ENCODE results near the gene TRERF1.

Gene TRERF1

DNA sequence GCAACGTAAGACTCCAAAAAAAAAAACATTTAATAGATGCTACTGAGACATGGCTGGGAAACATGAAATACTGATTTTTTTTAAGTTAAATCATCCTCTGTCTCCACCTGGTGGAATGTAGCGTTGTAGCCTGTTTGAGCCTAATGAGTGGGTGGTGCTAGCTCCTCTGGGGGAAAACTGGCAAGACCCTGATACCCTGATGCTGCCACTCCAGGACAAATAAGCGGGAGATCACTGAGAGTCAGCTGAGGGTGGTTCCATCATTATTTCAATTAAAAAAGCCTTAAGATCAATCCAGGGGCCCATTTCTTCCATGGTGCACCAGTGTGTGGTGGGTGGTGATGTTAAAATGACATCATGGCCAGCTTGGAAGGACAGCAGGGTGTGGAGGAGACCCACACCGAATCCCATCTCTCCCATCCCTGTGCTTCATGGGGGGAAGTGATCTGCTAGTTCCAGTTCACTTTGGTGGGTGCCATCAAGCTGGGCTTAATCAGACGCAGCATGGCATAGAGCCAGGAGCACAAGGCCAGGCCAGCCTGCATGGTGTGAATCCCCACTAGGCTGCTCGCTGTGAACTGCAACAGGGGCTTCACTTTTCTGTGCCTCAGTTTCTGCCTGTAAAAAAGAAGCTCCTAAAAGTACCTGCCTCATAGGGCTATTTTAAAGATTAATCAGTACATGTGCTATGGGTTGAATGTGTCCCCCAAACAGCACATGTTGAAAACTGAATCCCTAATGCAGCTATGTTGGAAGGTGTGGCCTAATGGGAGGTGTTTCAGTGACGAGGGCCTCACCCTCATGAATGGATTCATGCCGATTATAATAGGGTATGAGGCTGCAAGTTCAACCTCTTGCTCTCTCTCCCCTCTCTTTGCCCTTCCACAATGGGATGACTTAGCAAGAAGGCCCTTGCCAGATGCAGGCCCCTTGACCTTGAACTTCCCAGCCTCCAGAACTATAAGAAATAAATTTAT, 221.1 kb downstream of the TRERF1 start:
- Mint-ChIP-seq H3K4me3 (no peak overlapping the region), H3K27ac (peak overlapping the region in 1 of 2 donors; percentile 73), H3K9me3 (no peaks in the 10 kb centered on the region), H3K27me3 (no peaks in the 10 kb centered on the region), H3K4me1 (no peaks in the 10 kb centered on the region)
- DNase-seq, result no peak
- no peak for ATAC-seq

DNA sequence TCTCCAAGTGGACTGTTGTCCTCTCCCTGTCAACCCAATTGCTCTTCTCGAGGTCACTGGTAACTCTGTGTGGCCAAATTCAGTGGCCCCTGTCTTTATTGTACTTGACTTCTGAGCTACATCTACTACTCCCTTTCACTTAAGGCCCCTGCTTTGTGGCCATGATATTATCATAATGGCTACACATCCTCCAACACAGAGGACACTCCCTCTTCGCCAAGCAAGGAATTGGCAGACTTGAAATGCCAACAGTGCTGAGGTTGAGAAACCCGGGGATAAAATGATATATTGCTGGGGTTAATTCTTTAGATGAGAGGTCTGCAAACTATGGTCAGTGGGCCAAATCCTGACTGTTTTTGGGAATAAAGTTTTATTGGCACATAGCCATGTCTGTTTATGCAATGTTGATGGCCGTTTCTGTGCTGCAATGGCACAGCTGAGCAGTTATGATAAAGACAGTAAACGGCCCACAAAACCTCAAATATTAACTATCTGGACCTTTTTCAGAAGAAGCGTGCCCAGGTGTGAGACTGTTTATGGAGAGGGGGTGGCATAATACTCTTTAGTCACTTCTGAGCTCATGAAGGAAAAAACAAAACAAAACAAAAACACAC, 222.1 kb downstream of the TRERF1 start:
- no peaks in the 10 kb centered on the region for H3K27me3 Mint-ChIP-seq
- no peak overlapping the region for H3K27ac Mint-ChIP-seq

DNA sequence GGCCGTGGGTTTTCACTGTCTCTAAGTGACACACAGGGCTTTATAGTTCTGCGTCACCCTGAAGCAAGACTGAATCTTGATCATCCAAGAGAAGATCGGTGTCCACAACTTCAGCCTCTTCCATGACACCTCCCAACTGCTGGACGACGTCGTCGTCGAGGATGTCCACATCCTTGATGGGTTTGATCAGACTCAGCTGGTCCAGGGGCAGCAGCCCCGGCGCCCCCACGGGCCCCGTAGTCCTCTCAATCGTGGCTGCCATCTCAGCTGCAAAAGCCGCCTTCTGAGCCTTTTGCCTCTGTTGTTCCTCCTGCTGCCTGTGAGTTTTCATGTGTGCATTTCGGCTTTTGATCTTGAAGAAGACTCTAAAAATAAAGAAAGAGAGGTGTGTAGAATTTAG, 223.4 kb downstream of the TRERF1 start:
- peaks cover 12% of the 10 kb centered on the region for H3K4me1 Mint-ChIP-seq

More for the DNA sequence above, 222.1 kb downstream of the TRERF1 start:
- Mint-ChIP-seq H3K4me1 (peaks cover 3% of the 10 kb centered on the region), H3K9me3 (no peaks in the 10 kb centered on the region), H3K4me3 (no peak overlapping the region)
- DNase-seq (no peak), ATAC-seq (no peak)

DNA sequence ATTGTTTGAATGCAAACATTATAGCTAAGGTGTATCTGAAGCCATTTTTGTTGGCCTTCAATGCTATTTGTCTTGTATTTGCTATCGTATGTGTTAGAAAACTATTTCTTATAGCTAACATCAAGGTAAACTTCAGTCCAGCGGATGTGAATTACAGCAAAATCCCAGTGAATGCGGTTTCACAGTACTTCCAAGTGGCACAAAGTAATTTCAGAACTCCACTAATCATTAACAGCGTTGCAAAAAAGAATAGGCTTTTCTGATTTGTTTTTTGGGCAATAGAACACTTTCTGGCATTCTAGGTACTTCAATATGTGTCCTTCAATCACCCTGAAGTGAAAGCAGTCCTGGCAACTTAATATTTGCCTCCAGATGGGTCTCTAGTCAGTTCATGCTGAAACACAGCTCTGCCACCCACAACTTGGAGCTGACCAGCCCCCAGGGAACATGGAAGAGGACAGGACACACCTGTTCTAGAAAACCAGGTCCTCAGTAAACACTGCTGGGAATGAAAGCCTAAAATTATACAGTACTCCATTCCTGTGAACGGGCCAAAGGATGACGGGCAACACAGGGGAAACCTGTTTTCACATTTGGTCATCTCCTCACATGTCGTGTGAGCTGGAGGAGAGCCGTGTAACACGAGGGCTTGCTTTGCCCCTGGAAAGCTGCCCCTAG, 224.4 kb downstream of the TRERF1 start:
- no peaks in the 10 kb centered on the region for H3K9me3 Mint-ChIP-seq
- H3K27ac Mint-ChIP-seq, result no peak overlapping the region
- H3K27me3 Mint-ChIP-seq, result no peaks in the 10 kb centered on the region
- DNase-seq (no peak), ATAC-seq (no peak)
- peaks cover 12% of the 10 kb centered on the region for H3K4me1 Mint-ChIP-seq
- H3K4me3 Mint-ChIP-seq, result no peak overlapping the region

More for the DNA sequence above, 223.4 kb downstream of the TRERF1 start:
- no peaks in the 10 kb centered on the region for H3K9me3 Mint-ChIP-seq
- DNase-seq (no peak), ATAC-seq (no peak)
- H3K27ac Mint-ChIP-seq, result peak overlapping the region in 1 of 2 donors; percentile 63
- H3K27me3 Mint-ChIP-seq, result no peaks in the 10 kb centered on the region
- no peak overlapping the region for H3K4me3 Mint-ChIP-seq

DNA sequence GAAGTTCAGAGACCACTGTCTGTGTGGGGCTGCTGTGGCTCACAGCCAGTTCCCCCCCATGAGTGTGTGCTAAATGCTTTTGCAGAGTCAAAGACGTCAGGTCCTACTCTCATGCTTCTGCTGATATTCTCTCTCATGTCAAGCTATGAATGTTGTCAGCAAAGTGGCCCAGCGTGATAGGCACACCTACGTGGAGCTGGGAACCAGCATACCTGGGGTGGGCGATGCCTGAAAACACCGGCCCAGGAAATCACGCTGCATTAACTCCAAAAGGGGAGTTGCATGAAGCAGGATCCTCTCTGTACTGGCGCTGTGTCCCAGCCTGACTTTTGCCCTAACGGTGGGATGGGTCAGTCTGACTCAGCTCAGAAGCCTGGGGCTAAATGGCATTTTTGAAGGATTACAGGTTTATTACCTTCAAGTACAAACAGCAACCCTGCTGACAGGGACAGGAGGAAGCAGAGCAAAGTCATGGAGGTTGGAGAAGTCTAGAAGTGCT, 225.0 kb downstream of the TRERF1 start:
- DNase-seq, result no peak
- ATAC-seq, result no peak
- peaks cover 12% of the 10 kb centered on the region for H3K4me1 Mint-ChIP-seq
- H3K27me3 Mint-ChIP-seq, result no peaks in the 10 kb centered on the region
- no peak overlapping the region for H3K4me3 Mint-ChIP-seq
- no peak overlapping the region for H3K27ac Mint-ChIP-seq
- no peaks in the 10 kb centered on the region for H3K9me3 Mint-ChIP-seq

DNA sequence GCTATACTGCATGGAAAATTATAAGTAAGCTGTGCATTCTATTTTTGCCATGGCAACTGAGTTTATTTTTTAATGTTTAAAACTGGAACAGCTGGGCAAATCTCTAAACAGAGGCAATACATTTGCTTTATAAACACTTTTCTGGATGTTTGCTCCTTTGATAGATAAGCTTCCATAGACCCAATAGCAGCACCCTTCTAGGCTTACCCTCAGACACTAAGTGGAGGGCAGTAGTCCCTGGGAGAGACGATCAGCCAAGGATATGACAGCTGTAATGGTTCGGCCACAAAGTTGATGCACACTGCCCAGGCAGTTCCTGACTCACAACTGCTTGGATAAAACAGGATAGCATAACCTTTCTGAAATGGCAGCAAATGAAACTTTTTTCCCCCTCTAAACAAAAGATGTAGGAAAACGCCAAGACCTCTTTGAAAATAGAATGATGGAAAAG, 225.5 kb downstream of the TRERF1 start:
- no peak overlapping the region for H3K4me3 Mint-ChIP-seq
- ATAC-seq (no peak), DNase-seq (no peak)
- no peak overlapping the region for H3K27ac Mint-ChIP-seq
- peaks cover 12% of the 10 kb centered on the region for H3K4me1 Mint-ChIP-seq
- no peaks in the 10 kb centered on the region for H3K9me3 Mint-ChIP-seq
- no peaks in the 10 kb centered on the region for H3K27me3 Mint-ChIP-seq

DNA sequence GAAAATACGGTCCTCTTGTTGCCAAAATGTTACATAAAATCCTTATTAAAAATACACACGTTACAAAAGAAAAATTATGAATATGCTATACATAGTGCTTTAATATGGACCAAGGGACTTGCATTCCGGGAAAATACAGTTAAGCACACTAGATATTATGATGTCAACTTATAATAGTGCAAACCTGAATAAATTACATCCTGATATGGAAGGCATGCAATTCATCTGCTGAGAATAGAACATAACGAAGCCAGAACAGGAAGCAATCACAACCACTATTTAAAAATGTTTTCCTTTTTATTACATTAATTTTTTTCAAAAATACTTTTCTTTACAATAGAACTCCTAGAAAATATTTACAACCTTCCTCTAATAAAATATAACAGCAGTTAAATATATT, 226.3 kb downstream of the TRERF1 start:
- no peak for ATAC-seq
- Mint-ChIP-seq H3K27ac (peak overlapping the region in 1 of 2 donors; percentile 97), H3K9me3 (no peaks in the 10 kb centered on the region), H3K4me1 (peaks cover 20% of the 10 kb centered on the region), H3K27me3 (no peaks in the 10 kb centered on the region), H3K4me3 (no peak overlapping the region)
- DNase-seq, result no peak

DNA sequence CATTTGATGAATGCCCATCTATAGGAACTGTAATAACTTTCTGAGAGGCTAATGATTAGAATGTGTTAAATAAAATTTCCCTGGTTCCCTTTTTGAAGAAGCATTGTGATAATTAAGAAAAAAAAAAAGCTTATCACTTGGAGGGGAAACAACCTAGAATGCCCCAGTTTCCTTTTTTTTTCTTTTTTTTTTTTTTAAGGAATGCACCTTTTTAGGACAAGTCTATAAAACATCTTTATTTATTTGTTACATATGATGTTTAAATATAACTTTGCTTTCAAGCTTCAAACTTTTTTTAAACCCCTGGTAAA, 226.7 kb downstream of the TRERF1 start:
- ATAC-seq (no peak), DNase-seq (no peak)
- no peaks in the 10 kb centered on the region for H3K9me3 Mint-ChIP-seq
- no peaks in the 10 kb centered on the region for H3K27me3 Mint-ChIP-seq
- no peak overlapping the region for H3K4me3 Mint-ChIP-seq
- peaks cover 20% of the 10 kb centered on the region for H3K4me1 Mint-ChIP-seq
- peak overlapping the region; percentile 97 to 98 for H3K27ac Mint-ChIP-seq

DNA sequence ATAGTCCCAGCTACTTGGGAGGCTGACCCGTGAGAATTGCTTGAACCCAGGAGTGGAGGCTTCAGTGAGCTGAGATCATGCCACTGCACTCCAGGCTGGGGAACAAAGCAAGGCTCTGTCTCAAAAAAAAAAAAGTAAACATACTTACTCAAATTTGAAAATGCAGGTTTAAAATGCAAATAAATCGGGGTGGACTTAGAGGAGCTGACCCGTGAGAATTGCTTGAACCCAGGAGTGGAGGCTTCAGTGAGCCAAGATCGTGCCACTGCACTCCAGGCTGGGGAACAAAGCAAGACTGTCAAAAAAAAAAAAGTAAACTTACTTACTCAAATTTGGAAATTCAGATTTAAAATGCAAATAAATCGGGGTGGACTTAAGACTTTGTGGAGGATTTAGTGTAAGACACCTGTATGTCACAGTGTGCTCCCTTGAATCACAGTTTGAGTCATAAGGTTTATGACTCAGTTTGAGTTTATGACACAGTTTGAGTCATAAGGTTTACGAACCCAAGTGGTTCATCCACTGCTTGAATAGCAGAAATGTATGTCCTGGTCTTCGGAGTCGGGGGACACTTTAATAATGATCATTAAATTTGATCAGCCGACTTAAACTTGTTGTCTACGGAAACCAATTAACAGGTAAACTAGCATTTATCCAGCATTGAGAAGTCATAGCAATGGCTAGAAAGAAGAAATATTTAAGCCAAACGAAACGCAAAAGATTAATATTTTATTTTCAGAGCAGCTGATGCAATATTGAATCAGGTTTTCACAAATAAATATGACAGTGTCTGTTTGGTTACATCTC, 227.3 kb downstream of the TRERF1 start:
- no peaks in the 10 kb centered on the region for H3K9me3 Mint-ChIP-seq
- H3K27me3 Mint-ChIP-seq, result no peaks in the 10 kb centered on the region
- peak; percentile 100 for ATAC-seq
- DNase-seq, result peak; percentile 14 to 25
- peak overlapping the region; percentile 97 to 98 for H3K27ac Mint-ChIP-seq
- H3K4me3 Mint-ChIP-seq, result peak overlapping the region in 1 of 2 donors; percentile 69
- peaks cover 20% of the 10 kb centered on the region for H3K4me1 Mint-ChIP-seq

DNA sequence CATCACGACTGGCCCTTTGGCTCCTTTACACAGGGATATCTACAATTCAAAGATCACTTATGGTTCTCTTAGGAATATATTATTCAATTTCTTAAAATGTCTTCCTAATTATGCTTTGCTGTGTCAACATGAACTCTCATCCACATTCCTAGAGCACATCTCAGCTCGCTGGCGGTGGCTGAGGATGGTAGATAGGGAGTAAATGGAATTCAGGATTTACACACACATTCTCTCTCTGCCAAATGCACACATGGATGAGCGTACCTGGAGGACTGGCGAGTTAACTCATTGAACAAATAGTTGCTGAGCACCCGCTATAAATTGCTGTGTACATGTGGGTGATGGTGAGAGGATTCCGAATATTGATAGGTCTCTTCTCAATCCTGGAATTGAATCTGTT, 229.3 kb downstream of the TRERF1 start:
- Mint-ChIP-seq H3K4me1 (peaks cover 25% of the 10 kb centered on the region), H3K9me3 (no peaks in the 10 kb centered on the region), H3K27me3 (no peaks in the 10 kb centered on the region), H3K4me3 (no peak overlapping the region), H3K27ac (no peak overlapping the region)
- no peak for ATAC-seq
- DNase-seq, result no peak

DNA sequence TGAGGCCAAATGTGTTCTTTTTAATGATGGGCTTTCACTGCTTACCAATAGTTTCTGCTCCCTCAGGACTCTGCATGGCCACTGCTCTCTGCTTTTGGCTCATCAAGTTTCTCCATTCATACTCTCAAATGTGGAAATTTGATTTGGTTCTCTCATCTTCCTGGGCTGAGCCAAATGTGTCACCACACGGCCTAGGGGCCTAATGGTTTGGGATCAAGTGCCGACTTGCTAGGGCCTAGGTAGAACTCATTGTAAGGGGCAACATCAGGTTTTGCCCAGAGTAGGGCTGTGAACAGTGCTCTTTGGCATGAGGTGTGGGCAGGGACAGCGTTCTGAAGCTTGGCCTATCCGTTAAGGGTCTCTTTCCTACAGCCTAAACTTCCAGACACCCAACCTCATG, 230.2 kb downstream of the TRERF1 start:
- Mint-ChIP-seq H3K27me3 (no peaks in the 10 kb centered on the region), H3K4me3 (no peak overlapping the region), H3K4me1 (peaks cover 29% of the 10 kb centered on the region), H3K9me3 (no peaks in the 10 kb centered on the region), H3K27ac (no peak overlapping the region)
- no peak for DNase-seq
- ATAC-seq, result no peak

DNA sequence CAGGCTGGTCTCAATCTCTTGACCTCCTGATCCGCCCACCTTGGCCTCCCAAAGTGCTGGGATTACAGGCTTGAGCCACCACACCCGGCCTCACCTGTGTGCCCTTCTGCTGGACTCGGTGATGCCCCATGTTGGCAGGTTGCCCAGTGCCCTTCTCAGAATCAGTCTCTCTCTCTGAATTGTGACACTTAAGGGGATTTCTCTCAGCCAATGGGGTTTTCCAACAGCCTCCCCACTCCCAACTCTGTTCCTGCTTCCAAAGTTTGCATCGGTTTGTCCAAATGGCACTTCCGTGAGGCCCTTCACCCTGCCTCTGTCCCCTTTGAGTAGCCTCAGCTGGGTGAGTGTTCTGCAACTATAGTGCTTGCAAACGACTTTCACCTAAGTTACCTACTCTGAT, 230.9 kb downstream of the TRERF1 start:
- H3K4me1 Mint-ChIP-seq, result peaks cover 37% of the 10 kb centered on the region
- H3K27ac Mint-ChIP-seq, result no peak overlapping the region
- ATAC-seq (no peak), DNase-seq (no peak)
- no peaks in the 10 kb centered on the region for H3K9me3 Mint-ChIP-seq
- H3K27me3 Mint-ChIP-seq, result no peaks in the 10 kb centered on the region
- no peak overlapping the region for H3K4me3 Mint-ChIP-seq

DNA sequence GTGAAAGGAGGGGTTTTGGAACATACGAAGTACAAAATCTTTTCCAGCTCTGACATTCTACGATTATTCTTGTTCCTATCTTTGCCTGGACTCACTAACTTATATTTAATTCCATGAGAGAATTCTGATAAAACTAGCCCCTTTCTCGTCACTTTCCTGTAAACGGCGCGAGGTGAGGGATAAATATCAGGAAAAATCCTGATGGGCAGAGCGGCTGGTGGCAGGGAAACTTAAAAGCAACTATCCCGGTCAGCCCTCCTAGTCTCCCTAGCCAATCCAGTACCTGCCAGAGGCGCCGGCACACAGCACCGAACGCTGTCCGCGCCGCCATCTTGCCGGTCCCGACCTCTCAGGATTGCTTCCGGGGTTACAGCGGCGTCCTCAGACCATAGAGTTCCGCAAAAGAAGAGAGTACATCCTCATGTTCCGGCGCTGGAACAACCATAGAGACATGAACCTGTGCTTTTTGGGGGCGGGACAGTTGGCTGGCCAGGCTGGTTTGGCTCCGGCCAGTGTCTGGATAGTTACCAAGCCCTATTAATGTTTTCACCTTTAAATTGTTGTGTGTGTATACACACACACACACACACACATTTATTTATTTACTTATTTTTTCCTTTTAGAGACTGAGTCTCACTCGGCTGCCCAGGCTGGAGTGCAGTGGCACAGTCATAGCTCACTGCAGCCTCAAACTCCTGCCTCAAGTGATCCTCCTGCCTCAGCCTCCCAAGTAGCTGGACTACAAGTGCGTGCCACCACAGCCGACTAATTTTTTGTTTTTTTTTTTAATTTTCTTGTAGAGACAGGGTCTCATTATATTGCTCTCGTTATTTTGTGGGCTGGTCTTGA, 234.0 kb downstream of the TRERF1 start, which contains the start of gene MRPS10:
MRPS10 (minus strand) TSS at position 343 of the 849 bp plus-strand sequence; CDS start at position 331, 12 bp downstream.
- peak; percentile 85 to 92 for DNase-seq
- Mint-ChIP-seq H3K9me3 (no peaks in the 10 kb centered on the region), H3K4me3 (peak within 1 kb of the TSS; percentile 88 to 99), H3K27ac (peak within 1 kb of the TSS; percentile 97 to 99), H3K4me1 (peaks cover 33% of the 10 kb centered on the region), H3K27me3 (no peaks in the 10 kb centered on the region)
- peak; percentile 100 for ATAC-seq

DNA sequence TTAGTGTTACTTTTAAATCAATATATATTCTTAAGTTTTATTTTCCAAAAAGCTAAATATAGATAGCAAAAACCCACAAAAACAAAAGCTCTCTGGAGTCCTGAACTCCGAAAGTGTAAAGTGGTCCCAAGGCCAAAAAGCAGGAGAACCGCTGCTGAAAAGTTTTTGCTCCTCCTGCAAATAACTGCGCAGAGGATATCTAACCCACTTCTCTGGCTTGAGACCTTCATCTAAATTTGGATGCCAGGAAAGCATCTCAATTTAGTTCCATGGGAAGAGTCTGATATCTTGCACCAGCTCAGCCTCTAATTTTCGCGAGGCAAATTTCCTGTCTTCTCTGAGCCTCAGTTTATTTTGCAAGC, 234.6 kb downstream of the TRERF1 start:
- no peak for ATAC-seq
- DNase-seq, result no peak
- peak overlapping the region; percentile 88 to 99 for H3K4me3 Mint-ChIP-seq
- no peaks in the 10 kb centered on the region for H3K27me3 Mint-ChIP-seq
- no peaks in the 10 kb centered on the region for H3K9me3 Mint-ChIP-seq
- H3K27ac Mint-ChIP-seq, result peak overlapping the region; percentile 97 to 99
- H3K4me1 Mint-ChIP-seq, result peaks cover 33% of the 10 kb centered on the region

All from stimulated activated naive CD8-positive, alpha-beta T cell treated with anti-CD3 and anti-CD28 coated beads, Interleukin-15, amount 100 ng/mL, for 72 hours (primary cell).